ENCODE results near the gene MAP1B.

GRCh38 chr5:72145348-72145747 lies 38.1 kb downstream of the MAP1B start:
- TF ChIP-seq CTCF (IDR thresholded peaks at IDR 0.05) (no peak), POLR2AphosphoS5 (IDR thresholded peaks at IDR 0.05) (no peak)

All from transverse colon (tissue), 4 donors.